BLaER1 treated with 17β-estradiol and CSF1 and Interleukin-3, amounts not matched to agents 10 nM and 100 nM (cell line): ENCODE measurements around the gene PID1.

Experiments used
- H3K27ac ChIP-seq, 11 experiments: shearing (Covaris generic); formaldehyde crosslinking; 2 replicates each; pipeline ENCODE4 v1.8.1; 2022
- H3K27me3 ChIP-seq, 11 experiments: shearing (Covaris generic); formaldehyde crosslinking; 2 replicates each; pipeline ENCODE4 v1.8.1; 2022
- H3K36me3 ChIP-seq, 11 experiments: shearing (Covaris generic); formaldehyde crosslinking; 2 replicates each; pipeline ENCODE4 v1.8.1; 2022
- H3K4me1 ChIP-seq, 10 experiments: shearing (Covaris generic); formaldehyde crosslinking; 2 replicates each; pipeline ENCODE4 v1.8.1; 2022
- H3K4me2 ChIP-seq, 11 experiments: shearing (Covaris generic); formaldehyde crosslinking; 2 replicates each; pipeline ENCODE4 v1.8.1; 2022
- H3K4me3 ChIP-seq, 10 experiments: shearing (Covaris generic); formaldehyde crosslinking; 2 replicates each; pipeline ENCODE4 v1.8.1; 2022
- H3K9ac ChIP-seq, 11 experiments: shearing (Covaris generic); formaldehyde crosslinking; 2 replicates each; pipeline ENCODE4 v1.8.1; 2022
- H3K9me3 ChIP-seq, 11 experiments: shearing (Covaris generic); formaldehyde crosslinking; replicated peaks in 1 of 11; 2 replicates each; pipeline ENCODE4 v1.8.1; 2022
- H4K20me1 ChIP-seq, 11 experiments: shearing (Covaris generic); formaldehyde crosslinking; 2 replicates each; pipeline ENCODE4 v1.8.1; 2022
- Cebpa-rat ChIP-seq, 11 experiments: shearing (Covaris generic); IDR thresholded peaks; 2 replicates each; pipeline ENCODE4 v1.8.1; 2022

The PID1 gene

GRCh38 chr2:229001196-229001595, 269.9 kb downstream of the PID1 start:
- peaks cover 28 to 34% (median 31%) of the 10 kb centered on the region in 11 experiments for H3K9me3 ChIP-seq
- TF ChIP-seq Cebpa-rat (IDR thresholded peaks at IDR 0.05), result no peak
- H3K4me2 ChIP-seq, result no peak overlapping the region

GRCh38 chr2:228999326-228999725, 271.8 kb downstream of the PID1 start:
- Histone ChIP-seq H3K4me1 (peaks cover 0 to 4% (median 0%) of the 10 kb centered on the region in 10 experiments; a peak in 6 of 20 replicates), H3K9ac (no peak overlapping the region), H4K20me1 (no peaks in the 10 kb centered on the region), H3K4me2 (no peak overlapping the region), H3K27me3 (no peaks in the 10 kb centered on the region), H3K9me3 (peaks cover 28 to 42% (median 31%) of the 10 kb centered on the region in 11 experiments), H3K36me3 (peaks cover 0 to 8% (median 0%) of the 10 kb centered on the region in 11 experiments; a peak in 2 of 22 replicates), H3K4me3 (no peak overlapping the region; a peak in 1 of 20 replicates), H3K27ac (no peak overlapping the region)
- no peak for TF ChIP-seq Cebpa-rat (IDR thresholded peaks at IDR 0.05)

More at GRCh38 chr2:229001196-229001595, 269.9 kb downstream of the PID1 start:
- H3K27ac ChIP-seq, result no peak overlapping the region
- no peak overlapping the region for H3K9ac ChIP-seq
- H3K36me3 ChIP-seq, result peaks cover 0 to 8% (median 0%) of the 10 kb centered on the region in 11 experiments; a peak in 2 of 22 replicates
- no peaks in the 10 kb centered on the region for H3K27me3 ChIP-seq
- H3K4me1 ChIP-seq, result no peaks in the 10 kb centered on the region
- no peaks in the 10 kb centered on the region for H4K20me1 ChIP-seq
- no peak overlapping the region for H3K4me3 ChIP-seq

- Histone ChIP-seq H3K27ac (no peak overlapping the region), H3K27me3 (no peaks in the 10 kb centered on the region), H3K4me1 (peaks cover 0 to 1% (median 0%) of the 10 kb centered on the region in 10 experiments; a peak in 5 of 20 replicates), H3K9me3 (peaks cover 33 to 64% (median 43%) of the 10 kb centered on the region in 11 experiments), H3K36me3 (0 out of 22 replicates have a peak, but pooled peaks cover 0 to 7% (median 0%) of the 10 kb centered on the region in 11 experiments), H4K20me1 (no peaks in the 10 kb centered on the region), H3K4me3 (no peak overlapping the region), H3K4me2 (no peak overlapping the region), H3K9ac (no peak overlapping the region)
- TF ChIP-seq Cebpa-rat (IDR thresholded peaks at IDR 0.05), result no peak
These were observed 282.3 kb downstream of the PID1 start for GRCh38 chr2:228988786-228989185.

GRCh38 chr2:228987441-228988155, 283.5 kb downstream of the PID1 start:
- peaks cover 25 to 56% (median 33%) of the 10 kb centered on the region in 11 experiments for H3K9me3 ChIP-seq
- no peaks in the 10 kb centered on the region for H3K27me3 ChIP-seq

GRCh38 chr2:228986961-228987360, 284.1 kb downstream of the PID1 start:
- no peak for TF ChIP-seq Cebpa-rat (IDR thresholded peaks at IDR 0.05)

More at GRCh38 chr2:228987441-228988155, 283.5 kb downstream of the PID1 start:
- H3K4me2 ChIP-seq, result no peak overlapping the region
- no peak for TF ChIP-seq Cebpa-rat (IDR thresholded peaks at IDR 0.05)
- 0 out of 22 replicates have a peak, but pooled peaks cover 0 to 2% (median 0%) of the 10 kb centered on the region in 11 experiments for H3K36me3 ChIP-seq
- no peak overlapping the region for H3K27ac ChIP-seq
- no peak overlapping the region for H3K9ac ChIP-seq
- no peaks in the 10 kb centered on the region for H3K4me1 ChIP-seq
- no peak overlapping the region for H3K4me3 ChIP-seq
- no peaks in the 10 kb centered on the region for H4K20me1 ChIP-seq

GRCh38 chr2:228983700-228984099, 287.4 kb downstream of the PID1 start:
- Histone ChIP-seq H4K20me1 (no peaks in the 10 kb centered on the region), H3K4me3 (no peak overlapping the region), H3K4me1 (no peaks in the 10 kb centered on the region), H3K9ac (no peak overlapping the region), H3K9me3 (peaks cover 17 to 51% (median 25%) of the 10 kb centered on the region in 11 experiments; a peak in 21 of 22 replicates), H3K27me3 (no peaks in the 10 kb centered on the region), H3K27ac (no peak overlapping the region), H3K36me3 (no peaks in the 10 kb centered on the region), H3K4me2 (no peak overlapping the region)
- no peak for TF ChIP-seq Cebpa-rat (IDR thresholded peaks at IDR 0.05)

More at GRCh38 chr2:228986961-228987360, 284.1 kb downstream of the PID1 start:
- H3K4me3 ChIP-seq, result no peak overlapping the region
- no peaks in the 10 kb centered on the region for H3K4me1 ChIP-seq
- no peak overlapping the region for H3K4me2 ChIP-seq
- no peak overlapping the region for H3K27ac ChIP-seq
- no peak overlapping the region for H3K9ac ChIP-seq
- peaks cover 19 to 53% (median 27%) of the 10 kb centered on the region in 11 experiments for H3K9me3 ChIP-seq
- H3K27me3 ChIP-seq, result no peaks in the 10 kb centered on the region
- no peaks in the 10 kb centered on the region for H3K36me3 ChIP-seq
- H4K20me1 ChIP-seq, result no peaks in the 10 kb centered on the region

- peaks cover 0 to 5% (median 0%) of the 10 kb centered on the region in 11 experiments; a peak in 1 of 22 replicates for H3K9me3 ChIP-seq
- no peaks in the 10 kb centered on the region for H3K27me3 ChIP-seq
These were observed 296.9 kb downstream of the PID1 start for GRCh38 chr2:228974169-228974568.

More at GRCh38 chr2:228974169-228974568, 296.9 kb downstream of the PID1 start:
- Histone ChIP-seq H3K4me1 (no peaks in the 10 kb centered on the region), H3K36me3 (no peaks in the 10 kb centered on the region), H3K9ac (no peak overlapping the region), H3K4me3 (no peak overlapping the region), H4K20me1 (no peaks in the 10 kb centered on the region), H3K27ac (no peak overlapping the region), H3K4me2 (no peak overlapping the region)
- TF ChIP-seq Cebpa-rat (IDR thresholded peaks at IDR 0.05), result no peak
